ENCODE results near the gene TRIM63.

DNA sequence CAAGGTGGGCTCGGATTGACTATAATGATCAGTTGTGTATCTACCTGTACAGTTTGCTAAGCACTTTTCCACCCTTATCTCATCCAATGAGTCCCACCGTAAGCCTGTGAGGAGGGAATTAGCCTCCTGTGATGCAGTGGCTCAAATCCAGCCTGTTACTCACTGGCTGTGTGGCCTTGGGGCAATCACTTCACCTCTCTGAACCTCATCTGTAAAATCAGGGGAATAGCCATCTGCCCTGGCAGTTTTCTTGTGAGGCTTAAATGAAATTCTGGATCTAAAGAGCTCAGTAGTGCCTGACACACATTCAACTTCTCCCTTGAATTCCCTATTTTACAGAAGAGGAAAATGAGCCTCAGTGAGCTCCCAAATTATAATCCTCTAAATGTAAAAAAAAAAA, 53.3 kb downstream of the TRIM63 start:
- TF ChIP-seq, protein P1, sequence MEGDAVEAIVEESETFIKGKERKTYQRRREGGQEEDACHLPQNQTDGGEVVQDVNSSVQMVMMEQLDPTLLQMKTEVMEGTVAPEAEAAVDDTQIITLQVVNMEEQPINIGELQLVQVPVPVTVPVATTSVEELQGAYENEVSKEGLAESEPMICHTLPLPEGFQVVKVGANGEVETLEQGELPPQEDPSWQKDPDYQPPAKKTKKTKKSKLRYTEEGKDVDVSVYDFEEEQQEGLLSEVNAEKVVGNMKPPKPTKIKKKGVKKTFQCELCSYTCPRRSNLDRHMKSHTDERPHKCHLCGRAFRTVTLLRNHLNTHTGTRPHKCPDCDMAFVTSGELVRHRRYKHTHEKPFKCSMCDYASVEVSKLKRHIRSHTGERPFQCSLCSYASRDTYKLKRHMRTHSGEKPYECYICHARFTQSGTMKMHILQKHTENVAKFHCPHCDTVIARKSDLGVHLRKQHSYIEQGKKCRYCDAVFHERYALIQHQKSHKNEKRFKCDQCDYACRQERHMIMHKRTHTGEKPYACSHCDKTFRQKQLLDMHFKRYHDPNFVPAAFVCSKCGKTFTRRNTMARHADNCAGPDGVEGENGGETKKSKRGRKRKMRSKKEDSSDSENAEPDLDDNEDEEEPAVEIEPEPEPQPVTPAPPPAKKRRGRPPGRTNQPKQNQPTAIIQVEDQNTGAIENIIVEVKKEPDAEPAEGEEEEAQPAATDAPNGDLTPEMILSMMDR (IDR thresholded peaks at IDR 0.05): no peak
- TF ChIP-seq POLR2AphosphoS5 (IDR thresholded peaks at IDR 0.05; ENCODE audit: low read depth, low read length): no peak
- TF ChIP-seq, protein P2, sequence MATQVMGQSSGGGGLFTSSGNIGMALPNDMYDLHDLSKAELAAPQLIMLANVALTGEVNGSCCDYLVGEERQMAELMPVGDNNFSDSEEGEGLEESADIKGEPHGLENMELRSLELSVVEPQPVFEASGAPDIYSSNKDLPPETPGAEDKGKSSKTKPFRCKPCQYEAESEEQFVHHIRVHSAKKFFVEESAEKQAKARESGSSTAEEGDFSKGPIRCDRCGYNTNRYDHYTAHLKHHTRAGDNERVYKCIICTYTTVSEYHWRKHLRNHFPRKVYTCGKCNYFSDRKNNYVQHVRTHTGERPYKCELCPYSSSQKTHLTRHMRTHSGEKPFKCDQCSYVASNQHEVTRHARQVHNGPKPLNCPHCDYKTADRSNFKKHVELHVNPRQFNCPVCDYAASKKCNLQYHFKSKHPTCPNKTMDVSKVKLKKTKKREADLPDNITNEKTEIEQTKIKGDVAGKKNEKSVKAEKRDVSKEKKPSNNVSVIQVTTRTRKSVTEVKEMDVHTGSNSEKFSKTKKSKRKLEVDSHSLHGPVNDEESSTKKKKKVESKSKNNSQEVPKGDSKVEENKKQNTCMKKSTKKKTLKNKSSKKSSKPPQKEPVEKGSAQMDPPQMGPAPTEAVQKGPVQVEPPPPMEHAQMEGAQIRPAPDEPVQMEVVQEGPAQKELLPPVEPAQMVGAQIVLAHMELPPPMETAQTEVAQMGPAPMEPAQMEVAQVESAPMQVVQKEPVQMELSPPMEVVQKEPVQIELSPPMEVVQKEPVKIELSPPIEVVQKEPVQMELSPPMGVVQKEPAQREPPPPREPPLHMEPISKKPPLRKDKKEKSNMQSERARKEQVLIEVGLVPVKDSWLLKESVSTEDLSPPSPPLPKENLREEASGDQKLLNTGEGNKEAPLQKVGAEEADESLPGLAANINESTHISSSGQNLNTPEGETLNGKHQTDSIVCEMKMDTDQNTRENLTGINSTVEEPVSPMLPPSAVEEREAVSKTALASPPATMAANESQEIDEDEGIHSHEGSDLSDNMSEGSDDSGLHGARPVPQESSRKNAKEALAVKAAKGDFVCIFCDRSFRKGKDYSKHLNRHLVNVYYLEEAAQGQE (IDR thresholded peaks at IDR 0.05; ENCODE audit: insufficient read depth in 1 of 2, low read depth in 2 of 2, low read length in 1 of 2): no peak

Measured in Panc1 (cell line).